CD4-positive, alpha-beta memory T cell (primary cell): Measurements from ENCODE around the gene IGSF6. TPM values are rescaled to one million over a fixed set of nuclear protein-coding genes. Genes with fewer than 3 reads are reported as not detected.
A peak's percentile ranks its signal among the peaks of the same experiment; 100 is the strongest.
"Not testable (repeated sequence)": the region's sequence is repeated elsewhere in the genome, so short reads cannot be mapped to it uniquely, and the experiment has no call there.

Experiments used
- CTCF ChIA-PET: fragments of 350-600 bp; sonication (Branson Sonifier 250); formaldehyde crosslinking; loops from one replicate; lab custom pipeline; 2021; ENCODE audit warnings: inconsistent platforms; ENCODE audit not compliant: partially characterized antibody; lab: Charles Lee
- POLR2A ChIA-PET: fragments of 350-600 bp; sonication (Branson Sonifier 250); formaldehyde crosslinking; loops from one replicate; lab custom pipeline; 2021; ENCODE audit not compliant: partially characterized antibody; lab: Charles Lee
- DNase-seq, 5 donors: peaks; one replicate each; pipeline versions ENCODE4 v3.0.0 to v3.0.0-alpha.2; 2020 to 2022; ENCODE audit warnings: mixed read lengths in 1 of 5
- H3K27ac ChIP-seq: one replicate; pipeline ENCODE4 v1.7.0; 2013; ENCODE audit warnings: low read depth, low read length
- H3K27me3 ChIP-seq: 2 replicates; pipeline ENCODE4 v1.7.0; 2013; ENCODE audit warnings: mild to moderate bottlenecking, low read length, moderate library complexity; ENCODE audit not compliant: insufficient read depth
- H3K36me3 ChIP-seq: 2 replicates; pipeline ENCODE4 v1.7.0; 2013; ENCODE audit warnings: mild to moderate bottlenecking, low read length, moderate library complexity; ENCODE audit not compliant: insufficient read depth
- H3K4me1 ChIP-seq: 2 replicates; pipeline ENCODE4 v1.7.0; 2013; ENCODE audit warnings: mild to moderate bottlenecking, low read length, moderate library complexity; ENCODE audit not compliant: insufficient read depth
- H3K4me3 ChIP-seq, 2 donors: one replicate each; pipeline ENCODE4 v1.7.0; 2013; ENCODE audit warnings: low read length in 2 of 2, mild to moderate bottlenecking in 1 of 2
- H3K9me3 ChIP-seq, 2 donors: one replicate each; pipeline ENCODE4 v1.7.0; 2013; ENCODE audit warnings: low read length in 2 of 2, control low read depth in 1 of 2; ENCODE audit not compliant: control insufficient read depth in 1 of 2
- H3K27ac Mint-ChIP-seq, 7 donors: one replicate each; pipeline ENCODE4 v1.8.0; 2020 to 2021; ENCODE audit warnings: mixed read lengths in 7 of 7, mild to moderate bottlenecking in 6 of 7, inconsistent platforms in 3 of 7, moderate library complexity in 3 of 7
- H3K27me3 Mint-ChIP-seq, 2 donors: one replicate each; pipeline ENCODE4 v1.8.0; 2020 to 2021; ENCODE audit warnings: mixed read lengths in 2 of 2
- H3K36me3 Mint-ChIP-seq, 2 donors: one replicate each; pipeline ENCODE4 v1.8.0; 2020 to 2021; ENCODE audit warnings: mixed read lengths in 2 of 2, inconsistent platforms in 1 of 2, mild to moderate bottlenecking in 1 of 2
- H3K4me1 Mint-ChIP-seq, 4 donors: one replicate each; pipeline ENCODE4 v1.8.0; 2020 to 2021; ENCODE audit warnings: mixed read lengths in 4 of 4, mild to moderate bottlenecking in 1 of 4
- H3K4me3 Mint-ChIP-seq, 8 donors: one replicate each; pipeline ENCODE4 v1.8.0; 2020 to 2021; ENCODE audit warnings: mixed read lengths in 8 of 8, mild to moderate bottlenecking in 7 of 8, moderate library complexity in 6 of 8, inconsistent platforms in 3 of 8
- H3K9me3 Mint-ChIP-seq, 8 donors: one replicate each; pipeline ENCODE4 v1.8.0; 2020 to 2021; ENCODE audit warnings: mixed read lengths in 8 of 8, mild to moderate bottlenecking in 5 of 8, inconsistent platforms in 3 of 8, moderate library complexity in 1 of 8
- intact Hi-C: fragments of 100-400 bp; cut with micrococcal nuclease; formaldehyde crosslinking; loops from one replicate; pipeline ENCODE4 v1.15.1; 2023
- polyA plus RNA-seq, 2 donors: library from polyadenylated mRNA; unstranded; fragments of 300-500 nt; fragmentation: Illumina TruSeq; gene quantifications; one replicate each; pipeline ENCODE4 v1.2.3, GENCODE V29; 2021
- total RNA-seq, 2 experiments: library from RNA; stranded (reverse); gene quantifications; one replicate each; pipeline ENCODE4 v1.2.3, GENCODE V29; 2021

Gene IGSF6
- total and polyA plus RNA-seq, 4 experiments from 2014 or later: 0.13 to 5.1 (median 2.1) TPM

- H3K27ac ChIP-seq: no peak overlapping the region
- Mint-ChIP-seq H3K27ac (peak overlapping the region in 1 of 7 donors; percentile 7), H3K27me3 (no peaks in the 10 kb centered on the region), H3K36me3 (peaks cover 14 to 16% of the 10 kb centered on the region in 2 donors), H3K4me3 (peak overlapping the region in 1 of 8 donors; percentile 1), H3K4me1 (peaks cover 45 to 87% (median 65%) of the 10 kb centered on the region in 4 donors), H3K9me3 (no peaks in the 10 kb centered on the region)
- no peak overlapping the region for H3K4me3 ChIP-seq
- no peaks in the 10 kb centered on the region for H3K36me3 ChIP-seq
- no peaks in the 10 kb centered on the region for H3K9me3 ChIP-seq
- POLR2A ChIA-PET: interaction anchor here (0.6 to 1.0 kb wide), 2 partner anchors 17 to 74 kb away, joined by 3 read pairs; no protein-coding TSS in a partner anchor
- CTCF ChIA-PET: interaction anchor here (0.9 kb wide), 1 partner anchor 47 kb away, joined by 3 read pairs; no protein-coding TSS in a partner anchor
- H3K27me3 ChIP-seq: no peaks in the 10 kb centered on the region
- H3K4me1 ChIP-seq: peaks cover 81% of the 10 kb centered on the region
- DNase-seq: no peak
- intact Hi-C loops: no loop called here
These were observed 42.3 kb downstream of the IGSF6 start for GRCh38 chr16:21610006-21610544.

GRCh38 chr16:21608639-21609328, 43.6 kb downstream of the IGSF6 start:
- peaks cover 5 to 6% of the 10 kb centered on the region in 2 donors for H3K36me3 Mint-ChIP-seq
- no peak overlapping the region for H3K4me3 ChIP-seq
- intact Hi-C loops: no loop called here
- POLR2A ChIA-PET: interaction anchor here (1.0 to 1.8 kb wide), 4 partner anchors 8 to 37 kb away, joined by 3 to 6 read pairs (median 4); partner anchors contain the start of gene METTL9
- no peaks in the 10 kb centered on the region for H3K27me3 Mint-ChIP-seq
- no peaks in the 10 kb centered on the region for H3K9me3 Mint-ChIP-seq
- H3K27me3 ChIP-seq: no peaks in the 10 kb centered on the region
- H3K4me1 Mint-ChIP-seq: peaks cover 51 to 86% (median 65%) of the 10 kb centered on the region in 4 donors
- peak overlapping the region in 3 of 7 donors; percentile 11 to 53 (median 42) for H3K27ac Mint-ChIP-seq
- CTCF ChIA-PET: interaction anchor here (1.0 to 1.8 kb wide), 3 partner anchors 17 to 33 kb away, joined by 3 to 5 read pairs (median 4); no protein-coding TSS in a partner anchor
- no peak overlapping the region for H3K27ac ChIP-seq
- peak in 2 of 5 donors; percentile 14 to 38 for DNase-seq
- peak overlapping the region in 6 of 8 donors; percentile 13 to 59 (median 41) for H3K4me3 Mint-ChIP-seq
- H3K9me3 ChIP-seq: no peaks in the 10 kb centered on the region
- peaks cover 84% of the 10 kb centered on the region for H3K4me1 ChIP-seq
- H3K36me3 ChIP-seq: no peaks in the 10 kb centered on the region

- H3K27me3 Mint-ChIP-seq, H3K4me3 ChIP-seq, intact Hi-C loops, H3K9me3 ChIP-seq, POLR2A ChIA-PET, H3K27me3 ChIP-seq, DNase-seq, H3K36me3 Mint-ChIP-seq, H3K36me3 ChIP-seq, H3K9me3 Mint-ChIP-seq, H3K27ac ChIP-seq: not testable (repeated sequence)
- peaks cover 46 to 86% (median 69%) of the 10 kb centered on the region in 4 donors for H3K4me1 Mint-ChIP-seq
- peak overlapping the region in 1 of 8 donors; percentile 23 for H3K4me3 Mint-ChIP-seq
- peak overlapping the region in 1 of 7 donors; percentile 57 for H3K27ac Mint-ChIP-seq
- H3K4me1 ChIP-seq: peaks cover 96% of the 10 kb centered on the region
- CTCF ChIA-PET: interaction anchor here (1.2 to 2.4 kb wide), 4 partner anchors 17 to 103 kb away, joined by 3 to 8 read pairs (median 6); no protein-coding TSS in a partner anchor
These were observed 46.6 kb downstream of the IGSF6 start for GRCh38 chr16:21605848-21606247.

- ChIA-PET POLR2A (interaction anchor here (0.5 to 2.3 kb wide), 3 partner anchors 18 to 37 kb away, joined by 3 to 12 read pairs (median 3); no protein-coding TSS in a partner anchor), CTCF (interaction anchor here (1.2 to 2.4 kb wide), 8 partner anchors 7 to 105 kb away, joined by 3 to 8 read pairs (median 3); no protein-coding TSS in a partner anchor)
- H3K27me3 ChIP-seq: no peaks in the 10 kb centered on the region
- peaks cover 0 to 6% of the 10 kb centered on the region in 2 donors for H3K36me3 Mint-ChIP-seq
- no peak overlapping the region for H3K4me3 ChIP-seq
- H3K27ac Mint-ChIP-seq: peak overlapping the region in 1 of 7 donors; percentile 23
- no peaks in the 10 kb centered on the region for H3K9me3 ChIP-seq
- no peaks in the 10 kb centered on the region for H3K36me3 ChIP-seq
- H3K27me3 Mint-ChIP-seq: no peaks in the 10 kb centered on the region
- peaks cover 34 to 80% (median 58%) of the 10 kb centered on the region in 4 donors for H3K4me1 Mint-ChIP-seq
- H3K9me3 Mint-ChIP-seq: no peaks in the 10 kb centered on the region
- no peak overlapping the region for H3K4me3 Mint-ChIP-seq
- peaks cover 79% of the 10 kb centered on the region for H3K4me1 ChIP-seq
- intact Hi-C loops: no loop called here
- no peak for DNase-seq
- H3K27ac ChIP-seq: no peak overlapping the region
These were observed 48.5 kb downstream of the IGSF6 start for GRCh38 chr16:21603928-21604327.

- no peak overlapping the region for H3K4me3 ChIP-seq
- DNase-seq: no peak
- peaks cover 32 to 80% (median 57%) of the 10 kb centered on the region in 4 donors for H3K4me1 Mint-ChIP-seq
- H3K9me3 Mint-ChIP-seq: no peaks in the 10 kb centered on the region
- no peaks in the 10 kb centered on the region for H3K27me3 Mint-ChIP-seq
- H3K27me3 ChIP-seq: no peaks in the 10 kb centered on the region
- H3K4me1 ChIP-seq: peaks cover 78% of the 10 kb centered on the region
- H3K36me3 Mint-ChIP-seq: peaks cover 0 to 8% of the 10 kb centered on the region in 2 donors
- H3K27ac Mint-ChIP-seq: no peak overlapping the region
- intact Hi-C loops: no loop called here
- POLR2A ChIA-PET: interaction anchor here (0.9 to 2.3 kb wide), 2 partner anchors 13 to 19 kb away, joined by 3 to 12 read pairs; no protein-coding TSS in a partner anchor
- no peaks in the 10 kb centered on the region for H3K36me3 ChIP-seq
- CTCF ChIA-PET: interaction anchor here (0.7 to 1.4 kb wide), 4 partner anchors 9 to 697 kb away, joined by 3 read pairs; no protein-coding TSS in a partner anchor
- H3K27ac ChIP-seq: no peak overlapping the region
- peak overlapping the region in 1 of 8 donors; percentile 59 for H3K4me3 Mint-ChIP-seq
- H3K9me3 ChIP-seq: no peaks in the 10 kb centered on the region
These were observed 49.6 kb downstream of the IGSF6 start for GRCh38 chr16:21602785-21603184.

- DNase-seq: peak; percentile 28 to 60 (median 39)
- H3K4me3 Mint-ChIP-seq: peak overlapping the region; percentile 83 to 97 (median 90)
- H3K9me3 Mint-ChIP-seq: no peaks in the 10 kb centered on the region
- H3K27me3 Mint-ChIP-seq: no peaks in the 10 kb centered on the region
- Histone ChIP-seq H3K9me3 (no peaks in the 10 kb centered on the region), H3K4me1 (peaks cover 64% of the 10 kb centered on the region), H3K27ac (peak overlapping the region; percentile 87), H3K27me3 (no peaks in the 10 kb centered on the region), H3K36me3 (no peaks in the 10 kb centered on the region), H3K4me3 (peak overlapping the region; percentile 55 to 65)
- H3K4me1 Mint-ChIP-seq: peaks cover 31 to 70% (median 54%) of the 10 kb centered on the region in 4 donors
- ChIA-PET CTCF (interaction anchor here (0.7 to 1.5 kb wide), 7 partner anchors 9 to 106 kb away, joined by 3 to 6 read pairs (median 3); no protein-coding TSS in a partner anchor), POLR2A (interaction anchor here (0.7 to 3.3 kb wide), 16 partner anchors 8 to 590 kb away, joined by 3 to 26 read pairs (median 4); no protein-coding TSS in a partner anchor)
- intact Hi-C loops: no loop called here
- H3K27ac Mint-ChIP-seq: peak overlapping the region; percentile 73 to 94 (median 92)
- peaks cover 0 to 8% of the 10 kb centered on the region in 2 donors for H3K36me3 Mint-ChIP-seq
These were observed 52.2 kb downstream of the IGSF6 start for GRCh38 chr16:21600031-21600773.
